GM19395 (cell line): ENCODE measurements around the gene GPR146.

Experiments
- ATAC-seq: cut with Tn5 transposase; IDR thresholded peaks from one replicate; pipeline ENCODE4 v1.9.1; 2021; ENCODE audit warnings: mild to moderate bottlenecking, moderate library complexity; ENCODE audit not compliant: unreplicated experiment

The GPR146 gene

DNA sequence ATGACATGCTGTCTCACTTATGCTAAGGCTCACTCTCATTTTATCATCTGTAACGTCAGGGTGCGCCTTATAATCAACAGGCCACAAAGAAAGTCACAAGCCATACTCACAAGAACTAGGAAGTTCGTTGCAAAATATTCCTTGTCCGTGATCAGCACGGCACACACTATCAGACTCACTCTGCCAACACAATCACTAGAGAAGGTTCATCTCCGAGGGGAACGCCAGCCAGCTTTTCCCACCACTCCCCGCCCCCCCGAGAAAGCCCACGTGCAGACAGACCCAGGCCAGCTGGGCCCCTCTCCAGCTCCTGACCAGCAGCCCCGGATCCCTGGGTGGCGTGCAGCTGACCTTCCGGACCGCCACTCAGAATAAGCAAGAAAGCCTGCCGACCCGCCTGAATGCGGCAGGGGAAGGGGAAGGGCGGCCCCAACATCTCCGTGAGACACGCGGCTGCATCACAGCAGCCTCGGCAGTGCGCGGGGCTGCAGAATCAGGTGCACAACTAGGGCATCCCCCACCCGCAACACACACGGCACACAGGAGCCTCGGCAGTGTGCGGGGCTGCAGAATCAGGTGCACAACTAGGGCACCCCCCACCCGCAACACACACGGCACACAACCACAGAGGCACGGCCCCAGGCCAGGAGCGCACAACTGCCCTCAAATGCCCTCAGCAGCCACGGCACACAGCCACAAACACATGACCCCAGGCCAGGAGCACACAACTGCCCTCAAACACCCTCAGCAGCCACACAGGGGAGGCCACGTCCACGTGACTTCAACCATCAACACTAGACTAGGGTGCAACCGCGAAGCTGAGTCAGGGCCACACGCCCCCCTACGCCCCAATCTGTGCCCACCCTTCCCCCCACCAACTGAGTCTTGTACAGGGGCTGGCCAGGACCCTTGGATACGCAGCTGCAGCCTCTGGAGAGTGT lies 2.5 kb upstream of the GPR146 start:
- no peak for ATAC-seq

DNA sequence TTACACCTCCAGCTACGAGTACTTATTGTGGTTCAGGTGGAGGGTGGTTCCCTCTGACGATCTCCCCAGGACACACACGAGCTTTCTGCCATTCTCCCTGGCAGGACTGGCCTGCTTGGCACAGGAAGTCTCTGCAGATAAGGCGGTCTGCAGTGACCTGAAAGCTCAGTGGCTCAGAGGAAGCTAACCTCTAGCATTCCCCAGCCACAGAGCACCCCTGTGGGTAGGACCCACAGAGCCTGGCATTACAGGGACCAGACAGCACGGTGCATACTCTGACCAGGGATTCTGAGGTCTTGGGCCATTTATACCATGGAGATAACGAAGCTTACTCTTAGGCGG lies 1.9 kb upstream of the GPR146 start:
- no peak for ATAC-seq

DNA sequence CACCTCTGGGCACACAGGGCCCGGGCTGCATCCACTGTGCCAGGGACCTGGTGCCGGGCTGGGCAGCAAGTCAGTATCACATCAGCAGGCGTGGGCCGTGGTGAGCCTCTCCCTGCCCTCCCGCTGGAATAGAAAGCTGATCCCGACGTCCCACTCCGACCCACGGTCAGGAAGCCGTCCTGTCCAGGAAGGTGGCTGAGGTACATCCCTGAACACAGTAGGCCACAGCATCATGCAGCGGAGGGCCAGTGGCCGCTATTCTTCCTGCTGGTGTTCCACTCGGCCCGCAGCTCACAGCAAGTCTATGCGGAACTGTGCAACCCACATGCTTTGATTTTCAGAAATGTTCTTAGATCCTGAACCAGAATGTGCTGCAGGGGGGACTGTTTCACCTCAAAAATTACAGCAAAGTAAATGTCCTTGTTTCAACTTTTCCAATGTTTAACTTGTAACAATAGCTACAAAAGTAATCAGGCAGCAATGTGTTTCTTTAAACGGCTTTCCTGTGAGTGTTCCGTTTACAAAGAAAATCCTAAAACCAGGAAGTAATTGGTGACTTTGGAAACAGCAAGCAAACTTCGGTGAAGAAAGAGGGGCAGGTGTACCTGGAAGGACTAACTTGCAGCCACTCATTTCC lies 676 bp upstream of the GPR146 start:
- ATAC-seq: no peak

DNA sequence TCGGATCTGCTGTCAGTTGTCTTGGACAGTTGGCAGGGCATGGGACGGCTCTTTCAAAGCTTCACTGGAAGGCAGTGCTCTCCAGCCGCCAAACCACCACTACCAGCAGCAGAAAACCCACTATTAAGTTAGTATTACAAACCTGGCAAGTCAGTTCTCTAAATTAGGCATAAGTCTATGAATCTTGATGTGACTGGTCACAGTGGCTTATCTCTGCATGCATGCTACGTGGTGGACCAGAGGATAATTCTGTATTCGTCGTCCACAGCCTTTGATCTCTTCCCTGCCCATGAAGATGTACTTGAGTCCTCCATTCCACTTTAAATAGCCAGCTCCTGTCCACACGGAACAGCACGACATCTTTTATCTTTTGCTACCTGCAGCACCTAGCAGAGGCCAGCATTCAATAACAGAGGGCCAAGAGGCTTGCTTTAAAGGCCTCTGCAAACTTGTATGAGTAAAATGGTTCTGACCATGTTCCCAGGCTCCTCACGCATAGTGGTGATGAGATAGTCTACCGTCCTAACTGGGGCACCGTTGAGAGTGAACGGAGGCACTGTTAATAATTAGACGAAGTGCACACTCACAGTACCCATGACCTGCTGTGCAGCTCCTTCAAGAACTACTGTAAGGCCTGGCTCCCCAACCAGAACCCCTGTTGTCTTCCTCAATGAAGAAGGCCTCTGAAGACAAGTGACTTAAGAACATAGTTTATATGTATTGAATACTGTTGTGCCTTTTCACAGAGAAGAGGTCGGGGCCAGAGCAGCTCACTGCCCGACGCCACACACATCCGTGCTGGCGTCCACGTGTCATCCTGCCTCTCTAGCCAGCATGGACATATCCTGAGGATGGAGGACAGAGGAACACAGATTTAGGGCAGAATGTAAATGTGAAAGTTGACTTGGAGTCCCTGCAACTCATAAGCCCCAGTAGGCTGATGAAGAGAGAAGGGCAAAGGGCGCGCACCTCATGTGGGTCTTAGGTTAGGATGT lies 1.0 kb downstream of the GPR146 start:
- ATAC-seq: no peak

DNA sequence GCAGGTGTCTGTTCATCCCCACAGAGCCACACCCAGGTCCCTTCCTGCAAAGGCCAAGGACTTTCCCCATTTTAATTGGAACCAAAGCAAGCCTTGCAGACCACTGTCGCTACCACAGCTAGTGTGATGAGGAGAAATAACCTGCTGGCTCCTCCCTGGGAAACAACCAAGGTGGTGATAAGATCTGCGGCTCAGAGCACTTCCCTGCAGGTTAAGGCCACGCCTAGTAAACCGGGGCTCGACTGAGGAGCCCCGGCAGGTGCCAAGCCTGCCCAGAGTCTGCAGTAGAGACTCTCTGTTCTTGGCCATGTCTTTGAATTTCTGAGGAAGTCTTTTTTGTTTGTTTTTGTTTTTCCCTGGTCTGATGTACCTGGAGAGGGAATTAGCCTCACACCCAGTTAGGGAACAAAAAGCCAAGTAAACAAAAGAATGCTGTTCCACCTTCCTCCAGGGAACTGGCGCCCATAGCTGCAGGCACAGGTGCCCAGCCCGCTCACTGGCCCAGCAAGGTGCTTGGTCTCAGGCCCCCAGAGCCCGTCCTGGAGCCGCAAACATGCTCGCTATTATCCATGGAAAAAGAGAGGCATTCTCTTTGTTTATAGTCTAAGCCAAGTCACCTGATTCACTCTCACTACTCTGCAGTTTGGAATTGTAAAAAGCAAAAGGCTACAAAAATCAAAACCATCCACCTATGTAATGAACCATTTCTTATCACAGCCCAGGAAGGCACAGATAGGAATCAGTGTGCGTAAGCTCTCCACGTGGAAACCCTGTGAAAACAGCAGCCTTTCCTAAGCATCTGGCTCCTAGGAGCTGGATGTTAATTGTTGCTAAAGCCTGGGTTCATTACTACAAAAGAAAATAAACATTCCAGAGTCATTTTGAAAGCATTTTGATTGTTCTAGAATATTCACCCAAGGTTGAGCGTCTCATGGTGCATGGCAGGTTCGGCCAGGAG lies 2.7 kb downstream of the GPR146 start:
- no peak for ATAC-seq

DNA sequence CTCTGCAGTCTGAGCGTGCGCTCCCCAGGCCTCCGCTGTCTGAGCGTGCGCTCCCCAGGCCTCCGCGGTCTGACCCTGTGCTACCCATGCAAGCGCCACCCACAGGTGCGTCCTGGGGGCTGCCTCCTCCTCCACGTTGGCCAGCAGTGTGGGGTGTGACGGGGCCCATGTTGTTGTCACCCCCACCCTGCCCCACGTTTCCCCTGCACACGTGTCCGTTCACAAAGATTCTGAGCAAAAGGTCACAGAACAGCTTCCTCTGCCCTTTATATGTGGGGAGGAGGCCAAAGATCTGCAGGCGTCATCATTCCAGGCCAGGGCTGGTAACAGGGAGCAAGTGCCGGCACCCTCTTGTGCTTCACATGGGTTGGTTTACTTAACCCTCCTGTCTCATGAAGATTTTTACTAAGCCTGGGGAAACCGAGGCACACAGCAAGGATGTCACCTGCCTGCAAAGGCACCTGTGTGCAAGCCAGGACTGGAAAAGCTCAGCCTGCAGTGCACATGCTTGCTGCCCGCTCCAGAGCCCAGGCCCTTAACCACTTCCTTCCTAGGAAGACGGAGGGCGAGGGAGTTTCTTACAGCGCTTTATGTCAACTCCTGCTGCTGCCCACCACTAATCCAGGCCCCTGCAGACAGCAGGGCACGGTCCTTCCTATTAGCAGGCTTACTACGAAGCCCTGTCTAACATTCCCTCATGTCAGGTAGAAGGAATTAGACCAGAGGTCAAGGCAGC lies 4.8 kb downstream of the GPR146 start:
- no peak for ATAC-seq

DNA sequence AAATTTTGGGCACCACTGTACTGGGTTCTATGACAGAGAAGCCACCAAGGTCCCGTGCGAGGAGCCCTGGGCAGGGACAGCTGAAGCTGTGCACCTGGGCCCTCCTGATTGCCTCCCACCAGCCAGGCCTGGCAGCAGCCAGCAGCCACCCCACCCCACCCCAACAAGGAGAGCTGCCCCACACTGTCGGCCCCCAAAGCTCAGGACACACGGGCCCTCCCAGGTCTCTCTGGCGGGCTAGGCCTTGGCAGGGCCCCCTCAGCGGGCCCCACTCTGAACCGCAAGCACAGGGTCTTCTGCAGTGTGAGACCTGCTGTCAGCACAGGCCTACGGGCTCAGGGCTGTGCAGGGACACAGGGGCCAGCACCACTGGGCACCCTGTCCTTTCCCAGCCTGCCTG lies 5.5 kb downstream of the GPR146 start:
- ATAC-seq: no peak

DNA sequence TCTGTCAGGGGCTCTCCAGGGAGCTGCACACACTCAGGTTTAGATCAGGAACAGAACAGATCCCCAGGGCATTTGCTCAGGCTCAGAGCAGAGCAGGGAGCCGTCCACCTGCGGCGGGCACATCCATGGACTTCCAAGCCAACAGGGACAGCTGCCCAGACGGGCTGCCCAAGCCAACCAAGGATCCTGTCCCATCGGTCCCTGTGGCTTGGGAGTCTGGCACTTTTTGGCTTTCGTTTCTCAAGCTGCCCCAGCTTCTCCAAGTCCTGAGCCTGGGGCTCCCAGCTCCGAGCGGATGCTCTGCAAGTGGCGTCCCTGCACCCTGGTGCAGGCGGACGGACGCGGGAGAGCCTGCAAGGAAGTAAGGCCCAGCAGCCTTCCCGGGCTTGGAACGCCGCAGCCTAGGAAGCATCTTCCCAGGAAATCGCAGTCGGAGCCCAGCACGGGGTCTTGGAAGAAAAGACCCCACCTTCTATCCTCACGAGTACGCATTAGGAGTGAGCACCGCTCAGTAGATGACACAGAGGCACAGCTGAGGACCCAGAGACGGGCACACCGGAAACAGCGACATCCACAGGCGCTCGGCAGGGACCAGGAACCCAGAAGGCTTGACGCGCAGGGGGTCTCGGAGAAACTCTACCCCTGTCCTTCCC lies 6.0 kb downstream of the GPR146 start:
- ATAC-seq: no peak

DNA sequence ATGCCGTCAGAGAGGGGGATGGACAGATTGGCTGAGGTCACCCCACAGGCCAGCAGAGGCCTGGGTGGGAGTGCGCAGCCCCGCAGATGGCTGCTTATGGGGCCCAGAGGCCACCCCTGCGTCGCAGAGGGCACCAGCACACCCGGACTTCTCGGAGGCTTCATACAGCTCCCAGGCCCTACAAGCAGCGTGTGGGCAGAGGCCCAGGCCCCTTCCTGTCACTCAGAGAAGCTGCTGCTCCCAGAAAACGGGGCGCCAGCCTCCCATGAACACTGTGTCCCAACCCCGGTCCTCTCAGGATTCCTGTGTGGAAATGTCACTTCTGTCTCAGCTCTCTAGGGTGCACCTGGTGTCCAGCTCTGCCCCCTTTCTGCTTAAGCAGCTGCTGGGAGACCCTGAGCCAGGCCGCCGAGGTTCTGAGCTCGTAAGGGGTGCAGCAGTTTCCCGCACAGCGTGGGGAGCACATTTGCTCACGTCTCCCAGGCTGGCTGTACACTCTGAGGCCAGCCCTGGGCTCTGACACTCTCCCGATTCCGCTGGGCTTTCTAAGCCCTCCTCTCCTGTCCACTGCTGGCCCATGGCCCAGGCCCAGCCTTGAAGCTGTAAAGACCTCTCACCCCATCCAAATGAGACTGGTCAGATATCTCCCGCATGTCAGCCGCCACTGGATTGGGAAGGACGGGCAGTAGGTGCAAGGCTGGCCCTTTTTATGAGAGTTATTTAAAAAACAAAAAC lies 6.8 kb downstream of the GPR146 start:
- ATAC-seq: no peak

DNA sequence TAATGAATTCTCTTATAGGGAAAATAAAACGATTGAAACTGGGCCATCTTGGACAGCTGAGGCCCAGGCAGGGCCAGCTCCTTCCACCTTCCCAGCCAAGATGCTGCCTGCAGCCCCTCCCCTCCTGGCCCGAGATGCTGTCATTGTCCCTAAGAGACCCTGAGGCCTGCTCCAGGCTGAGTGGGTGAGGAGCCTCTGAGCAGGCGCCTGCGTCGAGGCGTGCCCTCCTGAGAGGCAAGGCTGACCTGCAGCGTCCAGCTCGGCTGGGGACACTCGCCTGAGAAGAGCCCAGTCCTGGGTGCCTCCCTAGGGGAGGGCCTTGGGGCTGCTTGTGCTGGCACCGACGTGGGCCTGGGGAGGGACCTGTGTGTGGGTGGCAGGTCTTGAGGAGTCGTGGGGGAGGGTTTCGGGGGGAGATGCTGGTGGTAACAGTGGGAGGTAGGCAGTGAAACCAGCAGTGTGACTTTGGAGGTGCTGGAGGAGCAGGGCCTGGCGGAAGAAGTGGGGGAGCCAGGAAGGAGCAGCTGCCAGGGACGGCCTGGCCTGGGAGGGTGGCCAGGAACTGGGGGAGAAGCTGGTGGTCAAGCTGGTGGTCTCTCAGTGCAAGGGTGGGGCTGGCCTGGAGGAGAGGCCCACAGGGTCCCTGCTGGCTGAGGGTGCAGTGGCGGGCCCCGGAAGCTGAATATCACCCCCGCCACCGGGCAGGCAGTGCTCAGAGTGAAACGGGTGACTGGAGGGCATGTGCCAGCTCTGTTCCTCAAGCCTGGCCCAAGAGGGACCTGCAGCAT lies 7.9 kb downstream of the GPR146 start:
- ATAC-seq: no peak

DNA sequence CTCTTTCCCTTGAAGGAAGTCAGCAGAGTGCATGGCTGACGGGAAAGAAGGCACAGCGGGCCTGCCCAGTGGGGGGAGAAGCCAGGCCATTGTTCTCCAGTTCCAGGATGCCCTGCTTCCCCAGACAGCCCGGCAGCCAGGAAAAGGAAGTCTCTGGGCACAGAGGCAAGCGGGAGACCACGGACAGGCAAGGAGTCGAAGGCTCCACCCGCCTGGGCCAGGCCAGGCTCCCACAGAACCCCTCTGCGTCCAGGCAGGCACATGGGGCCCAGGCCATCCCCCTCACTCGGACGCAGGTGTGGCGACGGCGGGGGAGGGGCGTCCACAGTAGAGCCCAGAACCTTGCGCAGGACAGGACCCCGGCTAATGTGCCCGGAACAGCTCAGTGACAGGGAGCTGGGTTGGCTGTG lies 8.7 kb downstream of the GPR146 start:
- no peak for ATAC-seq

DNA sequence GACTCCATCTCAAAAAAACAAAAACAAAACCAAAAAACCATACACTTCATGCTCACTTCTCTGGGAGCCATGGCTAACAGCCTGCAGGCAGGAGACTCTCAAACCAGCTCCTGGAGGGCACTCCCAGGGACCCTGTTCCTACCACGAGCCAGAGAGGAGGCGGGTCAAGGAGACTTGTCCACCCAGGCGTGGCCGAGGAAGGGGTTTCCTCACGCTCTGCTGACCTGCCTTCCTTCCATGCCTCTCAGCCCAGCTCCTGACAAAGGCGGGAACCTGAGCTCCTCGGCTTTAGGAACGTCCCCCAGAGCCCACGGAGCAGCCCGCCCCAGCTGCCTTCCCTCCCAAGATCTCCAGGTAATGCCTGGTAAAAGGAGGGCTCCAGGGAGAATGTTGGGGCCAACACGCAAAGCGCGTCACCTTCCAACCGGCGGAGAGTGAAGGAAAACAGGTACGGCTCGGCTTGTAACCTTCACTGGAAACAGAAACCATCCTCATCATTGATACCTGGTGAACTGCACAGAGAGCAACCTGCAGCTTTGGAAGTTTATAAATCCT lies 9.5 kb downstream of the GPR146 start:
- ATAC-seq: no peak

DNA sequence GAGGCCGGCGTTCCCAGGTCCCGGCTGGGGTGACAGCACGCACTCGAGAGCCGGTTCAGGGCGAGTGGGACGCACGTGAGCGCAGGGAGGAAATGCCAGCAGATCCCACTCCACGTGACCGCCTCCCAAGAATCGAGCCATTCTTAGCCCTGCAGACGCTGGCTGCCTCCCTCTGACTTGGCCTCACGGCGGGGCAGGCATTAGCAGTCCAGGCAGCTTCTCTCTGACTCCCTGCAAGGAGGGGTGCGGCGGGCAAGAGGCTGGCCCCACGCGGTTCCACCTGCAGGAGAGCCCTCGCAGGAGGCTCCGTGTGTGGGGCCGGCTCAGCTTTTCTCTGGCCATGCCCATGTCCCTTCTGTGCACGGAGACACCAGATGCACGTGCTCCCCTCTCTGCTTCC lies 10.1 kb downstream of the GPR146 start:
- ATAC-seq: no peak

DNA sequence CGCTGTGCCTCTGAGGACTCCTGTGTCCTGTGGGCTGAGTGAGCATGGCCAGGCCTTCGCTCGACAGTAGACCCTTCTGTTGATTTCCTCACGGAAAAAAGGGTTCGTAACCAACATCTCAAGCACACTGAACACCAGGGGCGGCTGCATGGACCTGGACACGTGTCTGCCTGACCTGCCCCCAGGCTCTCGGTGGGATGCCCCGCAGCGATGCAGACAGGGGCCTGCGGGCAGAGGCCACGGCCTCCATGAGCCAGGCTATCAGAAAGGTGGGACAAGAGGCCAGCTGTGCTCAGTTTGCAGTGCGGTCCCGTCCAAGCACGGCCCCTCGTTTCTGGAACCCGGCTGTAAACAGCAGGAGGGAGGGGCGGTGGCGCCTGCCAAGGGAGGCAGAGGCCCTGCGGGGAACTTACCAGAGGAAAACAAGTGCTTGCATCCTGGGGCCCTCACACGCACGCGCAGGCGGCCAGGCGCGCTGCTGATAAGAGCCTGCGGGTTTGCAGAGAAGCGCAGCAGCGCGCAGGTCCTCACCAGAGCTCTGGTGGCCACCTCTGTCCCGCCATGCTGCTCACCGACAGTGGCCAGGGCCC lies 10.6 kb downstream of the GPR146 start:
- no peak for ATAC-seq

DNA sequence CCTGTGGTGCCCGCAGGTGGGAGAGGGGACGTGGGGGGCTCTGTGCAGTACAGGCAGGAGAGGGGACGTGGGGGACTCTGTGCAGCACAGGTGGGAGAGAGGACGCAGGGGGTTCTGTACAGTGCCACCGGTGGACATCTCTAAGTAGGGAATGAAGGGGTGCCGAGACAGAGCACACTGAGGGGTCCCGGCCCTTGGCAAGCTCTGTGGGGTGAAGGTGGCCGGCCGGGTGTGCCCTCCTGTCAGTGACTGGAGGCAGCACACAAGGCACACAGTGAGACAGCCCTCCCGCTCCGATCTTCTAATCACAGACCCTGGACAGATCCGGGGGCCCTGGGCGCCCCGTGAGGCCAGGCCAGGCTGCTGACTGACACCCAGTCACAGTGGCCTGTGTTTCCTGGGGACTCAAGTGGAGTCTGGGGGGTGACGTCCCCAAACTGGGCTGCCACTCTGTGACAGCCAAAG lies 11.2 kb downstream of the GPR146 start:
- ATAC-seq: no peak

DNA sequence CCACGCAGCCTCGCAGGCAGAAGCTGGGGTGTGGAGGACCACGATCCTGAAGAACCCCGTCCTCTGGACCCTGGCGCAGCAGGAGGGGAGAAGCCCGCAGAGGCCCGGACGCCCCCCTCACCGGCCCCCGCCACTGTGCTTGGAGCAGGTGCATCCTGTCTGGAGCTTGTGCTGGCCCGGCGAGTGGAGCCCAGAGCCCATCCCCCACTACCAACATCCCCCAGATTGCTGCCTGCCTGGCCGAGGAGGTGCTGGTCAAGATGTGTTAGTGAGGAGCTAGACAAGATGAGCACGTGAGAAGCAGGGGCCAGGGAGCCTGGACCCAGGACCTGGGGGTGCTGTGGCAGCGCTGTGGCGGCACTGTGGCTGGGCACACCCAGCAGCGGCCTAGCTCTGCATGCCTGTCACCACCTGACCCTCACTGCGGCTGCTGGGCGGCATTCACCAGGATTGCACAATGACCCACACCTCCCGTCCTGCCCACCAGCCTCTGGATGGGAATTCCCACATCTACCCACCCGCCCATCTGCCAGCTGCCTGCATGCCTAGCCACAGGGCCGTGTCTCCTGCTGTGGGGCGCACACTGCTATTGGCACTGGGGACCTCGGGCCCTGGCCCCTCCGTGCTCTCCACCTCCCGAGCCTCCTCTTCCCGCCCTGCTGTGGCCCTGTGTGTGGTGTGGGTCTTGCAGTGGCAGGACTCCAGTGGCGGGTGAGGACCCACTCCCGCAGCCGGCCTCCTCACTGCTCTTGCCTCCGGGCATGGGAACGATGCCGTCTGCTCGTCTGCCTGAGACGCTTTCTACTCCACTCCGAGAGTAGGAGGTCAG lies 11.8 kb downstream of the GPR146 start:
- ATAC-seq: no peak
